ENCODE measurements around the gene KCTD7.
"Not testable (repeated sequence)": the region's sequence is repeated elsewhere in the genome, so short reads cannot be mapped to it uniquely, and the experiment has no call there.

The KCTD7 gene

GRCh38 chr7:66654275-66655112, 25.8 kb downstream of the KCTD7 start:
- DNase-seq (ENCODE audit: low read depth in 2 of 2) = peak; percentile 91 to 94

GRCh38 chr7:66655113-66655806, 26.6 kb downstream of the KCTD7 start:
- not testable (repeated sequence) for DNase-seq (ENCODE audit: low read depth in 2 of 2)

GRCh38 chr7:66655826-66656485, 27.3 kb downstream of the KCTD7 start:
- not testable (repeated sequence) for DNase-seq (ENCODE audit: low read depth in 2 of 2)

GRCh38 chr7:66657798-66658197, 29.1 kb downstream of the KCTD7 start:
- DNase-seq (ENCODE audit: low read depth in 2 of 2) = no peak

- no peak for DNase-seq (ENCODE audit: low read depth in 2 of 2)
These were observed 34.1 kb downstream of the KCTD7 start for GRCh38 chr7:66662646-66663264.

- no peak for DNase-seq (ENCODE audit: low read depth in 2 of 2)
These were observed 36.1 kb downstream of the KCTD7 start for GRCh38 chr7:66664590-66665293.

GRCh38 chr7:66666313-66666952, 37.8 kb downstream of the KCTD7 start:
- no peak for DNase-seq (ENCODE audit: low read depth in 2 of 2)

- DNase-seq (ENCODE audit: low read depth in 2 of 2) = no peak
These were observed 38.5 kb downstream of the KCTD7 start for GRCh38 chr7:66667023-66667728.

GRCh38 chr7:66668112-66668511, 39.4 kb downstream of the KCTD7 start:
- DNase-seq (ENCODE audit: low read depth in 2 of 2) = no peak

GRCh38 chr7:66668677-66669076, 40.0 kb downstream of the KCTD7 start:
- no peak for DNase-seq (ENCODE audit: low read depth in 2 of 2)

GRCh38 chr7:66669088-66669487, 40.4 kb downstream of the KCTD7 start:
- DNase-seq (ENCODE audit: low read depth in 2 of 2) = no peak

GRCh38 chr7:66669496-66669895, 40.8 kb downstream of the KCTD7 start:
- no peak for DNase-seq (ENCODE audit: low read depth in 2 of 2)

GRCh38 chr7:66671034-66671433, 42.4 kb downstream of the KCTD7 start:
- no peak for DNase-seq (ENCODE audit: low read depth in 2 of 2)

GRCh38 chr7:66671486-66671885, 42.8 kb downstream of the KCTD7 start:
- not testable (repeated sequence) for DNase-seq (ENCODE audit: low read depth in 2 of 2)

- not testable (repeated sequence) for DNase-seq (ENCODE audit: low read depth in 2 of 2)
These were observed 43.9 kb downstream of the KCTD7 start for GRCh38 chr7:66672432-66673123.

- DNase-seq (ENCODE audit: low read depth in 2 of 2) = not testable (repeated sequence)
These were observed 44.5 kb downstream of the KCTD7 start for GRCh38 chr7:66673124-66673640.

GRCh38 chr7:66679633-66680244, 51.1 kb downstream of the KCTD7 start:
- no peak for DNase-seq (ENCODE audit: low read depth in 2 of 2)

GRCh38 chr7:66681491-66682349, 53.0 kb downstream of the KCTD7 start:
- DNase-seq (ENCODE audit: low read depth in 2 of 2) = peak; percentile 92 to 98

All from stimulated activated CD4-positive, alpha-beta T cell treated with anti-CD3 and anti-CD28 coated beads, Interleukin-1b, Interleukin-23, amount 100 ng/mL, for 4 hours (primary cell).